HG02642 (cell line): Measurements from ENCODE around the gene CPXM2.

ENCODE experiments used
- ATAC-seq: cut with Tn5 transposase; IDR thresholded peaks from one replicate; pipeline ENCODE4 v1.9.1; 2021; ENCODE audit warnings: mild to moderate bottlenecking; ENCODE audit not compliant: unreplicated experiment, poor library complexity

The CPXM2 gene

DNA sequence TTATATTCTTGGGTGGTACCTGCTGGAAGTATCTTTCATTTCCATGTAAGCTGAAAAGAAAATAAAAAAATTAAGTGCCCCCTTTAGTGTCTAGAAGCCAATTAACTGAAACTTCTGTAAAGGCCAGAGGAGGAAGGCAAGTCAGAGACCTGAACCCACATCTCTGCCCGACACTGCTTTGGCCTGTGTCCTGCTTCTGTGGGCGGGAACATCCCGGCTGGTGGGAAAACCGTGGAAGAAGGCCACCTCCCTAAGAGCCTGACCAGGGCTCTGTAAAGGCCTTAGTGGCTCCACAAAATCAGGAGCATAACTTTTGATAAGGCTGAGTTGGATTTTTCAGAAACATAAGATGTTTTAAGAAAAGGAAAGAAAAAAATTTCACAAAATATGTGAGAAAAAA lies 9.4 kb downstream of the CPXM2 start:
- ATAC-seq: no peak

DNA sequence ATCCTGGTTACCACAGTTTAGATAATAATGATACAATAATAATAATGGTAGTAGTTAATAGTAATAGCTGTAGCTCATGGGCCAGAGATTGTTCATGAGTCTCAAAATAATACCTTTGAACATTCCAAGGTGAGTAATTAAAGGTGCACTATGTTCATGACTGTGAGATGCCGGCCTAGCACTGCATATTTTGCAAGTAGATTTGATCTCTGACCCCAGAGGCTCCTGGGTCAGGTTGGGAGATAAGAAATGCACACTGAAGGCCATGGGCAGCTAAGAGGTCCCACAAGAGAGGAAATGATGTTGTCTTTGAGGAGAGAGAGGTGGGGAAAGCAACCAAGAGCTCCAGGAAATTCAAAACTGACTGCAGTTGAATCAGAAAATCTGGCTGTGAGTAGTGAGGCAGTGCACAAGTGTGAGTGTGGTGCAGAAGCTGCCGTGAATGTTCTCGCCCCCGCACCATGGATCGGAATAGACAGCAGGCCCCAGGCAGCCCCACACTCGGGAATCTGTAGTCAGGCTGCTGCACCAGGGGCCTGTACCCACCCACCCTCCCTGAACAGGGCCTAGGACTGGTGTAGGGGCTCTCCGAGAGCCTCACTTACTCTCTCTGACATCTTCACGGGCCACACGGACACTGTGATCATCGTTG lies 11.9 kb downstream of the CPXM2 start:
- ATAC-seq: no peak

DNA sequence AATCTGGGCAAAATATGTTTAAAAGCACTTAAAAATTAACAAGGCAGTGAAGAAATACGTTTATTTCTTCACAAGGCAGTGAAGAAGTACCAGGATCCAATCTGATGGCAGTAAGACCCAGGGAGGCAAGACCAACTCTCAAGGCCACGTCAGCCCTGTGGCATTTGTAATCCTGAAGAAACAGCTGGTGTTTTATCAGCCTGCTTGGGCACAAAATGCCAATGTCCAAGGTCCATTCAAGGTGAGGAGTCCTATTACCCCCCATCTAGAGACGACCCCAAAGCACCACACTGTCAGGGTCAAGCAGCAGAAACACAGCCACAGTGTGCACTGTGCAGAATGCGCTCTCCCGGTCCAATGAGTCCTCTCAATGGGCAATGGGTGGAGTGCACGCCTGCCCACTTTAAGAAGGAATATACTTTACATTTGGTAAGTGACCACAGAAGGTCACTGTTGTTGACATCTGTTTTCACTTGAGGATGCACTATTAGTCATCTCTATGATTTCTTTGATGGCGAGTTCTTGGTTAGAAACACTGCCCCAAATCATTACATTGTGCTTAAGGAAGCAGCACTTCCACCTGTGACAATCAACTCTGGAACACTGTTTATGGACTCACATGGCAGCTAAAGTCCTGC lies 12.8 kb downstream of the CPXM2 start:
- no peak for ATAC-seq

DNA sequence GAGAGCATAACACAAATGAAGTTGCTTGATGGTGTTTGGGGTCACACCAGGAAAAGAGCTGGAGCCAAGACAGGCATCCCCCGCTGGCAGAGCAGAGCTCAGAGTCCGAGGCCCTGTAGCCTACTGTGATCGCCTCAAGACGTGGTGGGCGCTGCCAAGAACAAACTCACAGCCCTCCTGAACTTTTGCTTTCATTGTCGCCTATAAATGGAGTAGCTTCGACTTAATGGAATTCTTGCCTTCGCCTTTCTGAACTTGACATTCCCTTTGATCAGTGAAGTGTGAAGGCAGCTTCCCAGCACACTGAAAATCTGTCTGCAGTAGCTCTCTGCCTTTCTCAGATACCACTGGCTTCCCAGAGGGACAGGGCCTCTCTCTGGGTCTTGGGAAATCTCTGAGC lies 21.3 kb downstream of the CPXM2 start:
- ATAC-seq: no peak

DNA sequence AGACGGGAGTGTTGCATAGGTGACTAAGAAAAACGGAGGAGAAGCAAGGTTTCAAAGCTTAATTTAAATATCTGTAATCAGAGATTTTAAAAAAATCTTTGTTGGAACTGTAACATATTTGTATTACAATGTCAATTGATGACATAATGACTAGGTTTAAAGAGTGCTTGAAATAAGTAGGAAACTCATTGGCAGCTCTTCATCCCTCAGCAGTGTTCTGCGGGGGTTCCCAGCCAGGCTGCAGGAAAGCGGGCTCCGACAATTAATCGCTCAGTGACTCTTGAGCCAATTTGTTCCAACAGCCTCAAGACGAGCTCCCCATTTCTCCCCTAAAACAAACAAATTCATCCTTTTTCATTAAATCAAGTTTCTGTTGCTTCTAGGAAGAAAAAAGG lies 22.6 kb downstream of the CPXM2 start:
- no peak for ATAC-seq

DNA sequence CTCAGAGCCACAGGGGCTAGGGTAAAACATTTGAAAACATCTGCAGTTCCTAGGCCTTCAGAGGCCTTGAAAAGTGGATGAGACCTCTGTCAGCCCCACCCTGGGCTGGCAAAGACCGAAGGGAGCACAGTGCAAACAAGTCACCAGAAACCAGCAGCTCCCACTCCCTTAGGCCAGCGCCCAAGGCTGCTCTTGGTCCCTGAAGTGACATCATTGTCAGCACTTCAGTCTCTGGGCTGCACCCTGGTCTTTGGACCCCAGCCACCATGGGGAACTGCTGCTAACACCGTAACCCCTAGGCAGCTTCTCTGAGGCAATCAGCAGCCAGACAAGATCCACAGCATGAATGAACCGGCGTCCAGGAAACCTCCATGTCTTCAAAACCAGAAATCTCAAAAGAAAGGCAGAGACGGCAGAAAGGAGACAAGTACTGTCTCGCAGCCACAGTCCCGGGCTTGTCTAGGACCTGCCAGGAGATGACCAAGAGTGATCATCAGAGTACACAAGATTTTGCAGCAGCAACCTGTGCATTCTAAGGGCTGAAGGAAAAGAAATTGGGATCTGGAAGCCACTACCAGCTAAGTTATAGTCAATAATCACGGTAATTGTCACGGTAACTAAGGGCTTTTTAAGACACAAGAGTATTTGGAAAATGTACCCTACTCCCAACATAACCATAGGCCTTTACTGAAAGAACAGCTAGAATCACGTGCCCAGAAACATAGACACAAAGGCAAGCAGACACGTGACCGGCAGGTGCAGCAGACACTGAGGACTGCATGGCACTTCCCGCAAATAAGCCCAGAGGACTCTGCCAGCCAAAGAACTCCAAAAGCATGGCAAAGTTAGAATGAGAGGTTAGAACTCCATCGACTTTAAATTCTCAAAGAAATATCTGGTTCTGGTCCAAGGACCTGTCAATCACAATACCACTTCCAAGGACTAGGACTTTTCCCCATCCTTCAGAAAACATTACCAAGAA lies 23.3 kb downstream of the CPXM2 start:
- ATAC-seq: no peak

DNA sequence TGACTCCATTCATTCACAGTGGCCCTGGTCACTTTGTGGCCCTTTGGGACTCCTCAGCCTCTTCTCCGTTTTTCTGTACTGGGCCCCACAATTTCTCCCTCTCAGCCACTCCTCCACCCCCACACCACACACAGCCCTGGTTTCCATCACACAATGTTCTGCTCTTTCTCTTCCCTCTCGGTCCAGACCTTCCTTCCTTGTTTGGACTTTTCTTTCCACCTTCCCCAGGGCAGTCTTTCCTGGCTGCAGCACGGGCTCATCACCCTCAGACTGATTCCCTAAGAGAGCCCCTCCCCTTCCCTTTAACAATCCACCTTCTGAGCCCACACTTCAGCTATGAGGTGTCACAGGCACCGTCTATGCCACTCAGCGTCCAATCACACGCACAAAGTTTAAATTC lies 25.7 kb downstream of the CPXM2 start:
- no peak for ATAC-seq

DNA sequence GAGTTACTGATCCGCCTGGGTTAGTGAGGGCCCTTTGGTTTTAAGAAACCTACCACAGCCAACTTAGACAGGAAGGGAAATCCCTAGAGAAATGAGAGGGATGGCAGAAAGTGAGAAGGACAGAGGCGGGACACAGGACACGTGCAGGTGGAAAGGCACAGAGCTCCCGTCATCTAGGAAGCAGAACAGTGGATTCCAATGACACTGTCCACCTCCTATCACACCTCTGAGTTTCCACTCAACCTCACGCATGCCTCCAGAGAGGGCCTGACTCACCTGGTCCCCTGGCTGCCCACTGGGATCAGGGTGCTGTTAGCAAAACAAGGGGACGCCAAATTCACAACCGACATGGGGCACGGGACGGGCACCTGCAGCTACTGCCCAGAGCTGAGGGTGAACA lies 26.3 kb downstream of the CPXM2 start:
- ATAC-seq: no peak

DNA sequence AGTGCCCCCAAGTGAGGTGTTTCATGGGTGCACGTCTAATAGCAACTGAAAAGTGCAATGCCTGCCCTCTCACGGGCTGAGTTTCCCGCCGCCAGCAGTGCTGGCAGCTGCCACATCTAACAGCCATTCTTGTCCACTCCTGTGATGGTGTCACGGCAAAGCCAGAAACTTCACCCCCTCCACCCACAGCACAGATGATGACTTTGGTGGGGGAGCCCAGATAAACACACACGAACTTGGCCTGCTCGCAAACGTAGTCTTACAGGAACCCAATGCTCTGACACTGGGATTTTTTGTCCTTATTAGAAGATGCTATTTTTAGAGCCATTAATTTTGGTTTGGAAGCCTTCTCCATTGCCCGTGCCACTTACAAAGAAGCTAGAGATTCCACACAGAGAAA lies 26.7 kb downstream of the CPXM2 start:
- ATAC-seq: no peak

DNA sequence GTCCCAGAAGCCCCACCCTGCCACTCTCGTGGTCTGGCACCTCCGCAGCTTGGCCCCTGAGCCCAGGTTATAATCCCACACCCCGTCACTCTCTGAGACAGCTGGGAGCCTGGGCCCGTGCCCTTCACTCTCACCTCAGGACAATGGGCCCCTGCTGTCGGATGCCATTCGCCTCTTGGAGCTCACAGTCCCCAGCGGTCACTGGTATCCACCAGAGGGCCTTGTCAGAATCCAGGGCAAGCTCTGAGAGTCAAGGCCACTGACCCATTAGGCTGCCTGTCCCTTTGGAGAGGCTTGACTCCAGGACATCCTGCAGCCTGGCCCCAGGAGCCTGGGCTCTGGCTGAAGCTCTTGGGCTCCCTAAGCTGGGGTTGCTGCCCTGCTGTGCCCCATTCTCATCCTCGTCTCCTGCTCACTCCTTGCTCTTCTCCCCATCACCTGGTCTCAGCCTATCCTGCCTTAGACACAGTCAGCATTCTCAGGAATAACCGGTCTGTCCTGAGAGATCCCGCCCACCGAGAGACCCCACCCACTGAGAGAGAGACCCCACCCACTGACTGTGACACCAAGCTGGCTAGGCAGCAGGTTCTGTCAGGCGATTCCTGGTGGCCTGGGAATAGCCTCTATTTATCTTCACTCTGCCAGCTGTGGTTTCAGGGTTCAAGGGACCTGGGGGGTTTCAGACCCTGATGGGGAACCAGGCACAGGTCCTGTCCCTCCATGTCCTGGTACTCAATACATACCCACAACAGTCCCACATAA lies 27.7 kb downstream of the CPXM2 start:
- ATAC-seq: no peak

DNA sequence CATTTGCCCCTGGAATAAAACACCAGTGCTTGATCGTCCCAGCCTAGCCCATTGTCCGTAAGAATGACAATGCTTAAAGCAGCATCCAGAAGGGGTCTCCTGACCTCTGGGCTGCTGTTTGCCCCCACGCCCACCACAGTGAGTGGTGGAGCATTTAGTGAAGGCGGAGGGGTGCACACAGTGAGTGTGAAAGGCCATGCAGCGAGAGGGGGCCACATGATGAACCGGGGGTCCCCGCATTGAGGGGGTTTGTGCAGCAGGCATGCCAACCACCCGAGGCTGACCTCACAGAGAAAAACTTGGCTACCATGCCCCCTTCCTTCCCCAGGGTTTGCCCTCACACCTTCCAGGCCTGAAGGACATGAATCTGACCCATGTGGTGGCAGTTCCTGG lies 28.4 kb downstream of the CPXM2 start:
- no peak for ATAC-seq

DNA sequence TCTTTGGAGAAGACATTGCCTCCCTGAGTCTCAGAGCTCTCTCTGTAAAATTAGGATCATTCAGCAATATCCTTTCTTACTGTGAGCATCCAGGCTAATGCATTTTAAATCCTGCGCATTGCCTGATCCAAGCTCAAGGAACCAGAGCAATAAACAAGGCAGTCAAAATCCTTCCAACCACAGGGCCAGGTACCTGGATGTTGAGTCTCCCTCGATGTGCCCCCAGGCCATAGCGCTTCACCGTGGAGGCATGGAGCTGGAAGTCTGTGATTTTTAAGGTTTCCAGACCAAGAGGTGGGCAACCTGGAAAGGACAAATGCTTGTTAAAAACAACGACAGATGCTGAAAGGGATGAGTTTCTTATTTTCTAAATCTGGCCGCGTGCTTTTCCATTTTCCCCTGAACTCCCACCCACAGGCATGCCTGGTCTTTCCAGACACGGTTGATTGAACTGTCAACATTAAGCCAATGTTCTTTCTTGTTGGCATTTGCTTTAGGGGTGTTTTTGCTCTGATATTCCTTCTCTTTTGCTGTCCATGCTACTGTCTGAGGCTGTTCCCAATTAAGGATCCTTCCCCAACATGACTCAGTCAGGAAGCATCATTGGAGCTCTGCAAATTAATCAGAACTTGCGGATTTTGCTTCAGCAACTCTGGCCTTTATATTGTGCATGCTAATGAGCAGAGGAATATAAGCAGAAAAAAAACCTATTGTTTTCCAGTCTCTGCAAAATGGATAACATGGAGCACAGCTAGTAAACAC lies 29.0 kb downstream of the CPXM2 start:
- no peak for ATAC-seq

DNA sequence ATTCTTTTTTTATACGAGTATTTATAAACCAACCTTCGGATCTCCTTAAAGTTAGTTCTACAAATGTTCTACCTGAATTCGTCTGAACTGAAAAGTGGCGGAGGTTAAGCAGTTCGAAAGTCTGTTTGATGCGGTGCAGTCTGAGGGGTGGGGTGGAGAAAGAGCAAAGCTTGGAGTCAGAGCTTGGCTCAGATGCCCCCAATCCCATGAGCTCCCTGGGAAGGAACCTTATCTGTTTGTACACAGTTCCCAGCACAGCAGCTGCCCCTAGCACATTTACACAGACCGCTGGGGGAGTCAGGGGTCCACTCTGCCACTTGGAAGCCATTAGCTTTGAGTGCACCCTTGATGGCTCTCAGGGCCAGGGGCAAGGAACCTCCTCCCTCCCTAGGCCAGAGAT lies 30.8 kb downstream of the CPXM2 start:
- ATAC-seq: no peak

DNA sequence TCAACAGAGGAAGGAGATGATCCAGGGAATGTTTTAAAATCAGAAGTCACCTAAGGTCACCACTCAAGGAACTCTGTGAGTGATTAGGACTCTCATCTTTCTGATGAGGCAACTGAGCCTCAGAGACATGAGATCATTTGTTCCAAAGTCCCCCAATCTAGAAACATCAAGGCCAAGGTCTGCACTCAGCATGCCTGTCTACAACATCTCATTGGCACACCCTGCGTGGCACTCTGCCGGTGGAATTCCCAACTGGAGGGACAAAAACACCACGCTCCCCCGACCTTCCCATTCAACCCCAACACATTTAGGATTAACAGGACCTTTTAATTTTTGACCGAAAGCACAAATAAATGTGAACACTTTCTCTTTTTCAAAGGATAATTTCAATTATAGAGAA lies 31.4 kb downstream of the CPXM2 start:
- ATAC-seq: no peak

DNA sequence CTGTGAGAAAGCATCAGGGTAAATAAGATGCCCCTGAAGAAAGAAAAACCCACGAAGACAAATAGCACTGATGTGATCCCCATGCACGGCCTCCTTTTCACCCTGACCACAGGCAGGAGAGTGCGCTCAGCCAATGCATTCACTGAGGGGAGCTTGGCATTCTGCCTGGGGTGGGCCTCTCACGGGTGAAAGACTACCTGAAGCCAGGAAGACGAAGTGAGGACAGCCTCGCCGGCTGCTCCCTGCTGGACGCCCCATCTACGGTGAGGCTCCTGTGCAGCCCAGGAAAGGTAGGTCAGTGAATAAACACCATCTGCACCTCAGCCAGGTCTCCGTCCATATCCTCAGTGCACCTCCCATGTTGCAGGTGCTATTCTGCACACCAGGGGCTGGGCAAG lies 32.0 kb downstream of the CPXM2 start:
- no peak for ATAC-seq

DNA sequence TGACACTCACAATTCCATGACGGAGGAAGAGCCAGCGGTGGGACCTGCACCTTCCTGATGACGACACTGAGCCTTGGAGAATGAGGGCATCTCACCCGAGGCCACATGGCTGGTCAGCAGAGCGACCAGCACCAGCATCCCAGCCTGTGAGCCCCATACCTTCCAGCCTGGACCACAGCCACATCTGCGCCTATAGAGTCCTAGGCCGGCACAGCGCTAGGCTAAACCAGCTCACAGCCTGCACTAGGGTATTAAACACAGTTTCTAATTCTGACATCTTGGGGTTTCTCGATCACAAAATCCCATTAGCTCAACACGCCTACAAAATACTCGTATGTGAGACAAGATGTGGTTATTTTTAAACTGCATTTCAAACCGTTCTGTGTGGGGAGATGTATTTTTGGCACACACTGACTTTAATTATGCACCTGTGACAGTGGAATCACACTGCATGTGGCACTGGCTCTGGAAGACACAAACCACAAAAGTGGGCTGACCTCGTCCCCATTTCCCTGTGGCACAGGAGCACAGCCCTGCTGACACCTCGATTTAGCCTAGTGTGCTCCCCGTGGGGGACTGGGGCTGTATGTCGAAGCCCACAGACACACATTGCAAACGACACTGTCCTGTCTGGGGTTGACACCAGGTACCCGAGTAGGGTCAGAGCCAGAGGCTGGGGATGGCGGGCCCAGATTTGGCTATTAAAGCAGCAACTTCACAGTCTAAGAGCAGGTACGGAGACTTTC lies 32.5 kb downstream of the CPXM2 start:
- no peak for ATAC-seq

DNA sequence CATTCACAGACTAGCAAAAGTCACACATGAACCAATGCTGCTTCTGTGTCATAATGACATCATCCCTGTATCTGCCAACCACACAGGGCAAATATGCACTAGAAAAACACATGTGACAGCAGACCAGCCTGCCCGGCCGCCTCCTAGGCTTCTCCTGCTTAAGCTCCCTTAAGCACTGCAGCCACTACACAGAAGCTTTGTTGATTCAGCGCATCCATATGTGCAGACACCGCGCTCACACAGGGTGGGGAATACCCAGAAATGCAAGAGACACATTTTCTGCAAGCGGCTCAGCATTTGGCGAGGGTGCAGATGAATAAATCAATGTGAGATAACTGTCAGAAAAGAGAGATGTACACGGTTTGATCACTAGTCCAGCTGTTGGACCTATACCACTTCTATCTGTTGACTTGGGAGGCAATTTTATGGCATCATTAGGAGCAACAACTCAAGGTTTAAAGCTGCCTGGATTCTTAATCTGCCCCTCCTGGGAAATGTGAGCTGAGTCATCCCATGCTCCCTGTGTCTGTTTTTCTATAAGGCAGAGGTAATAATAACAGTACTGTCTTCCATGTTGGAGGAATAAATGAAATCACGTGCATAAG lies 33.4 kb downstream of the CPXM2 start:
- no peak for ATAC-seq

DNA sequence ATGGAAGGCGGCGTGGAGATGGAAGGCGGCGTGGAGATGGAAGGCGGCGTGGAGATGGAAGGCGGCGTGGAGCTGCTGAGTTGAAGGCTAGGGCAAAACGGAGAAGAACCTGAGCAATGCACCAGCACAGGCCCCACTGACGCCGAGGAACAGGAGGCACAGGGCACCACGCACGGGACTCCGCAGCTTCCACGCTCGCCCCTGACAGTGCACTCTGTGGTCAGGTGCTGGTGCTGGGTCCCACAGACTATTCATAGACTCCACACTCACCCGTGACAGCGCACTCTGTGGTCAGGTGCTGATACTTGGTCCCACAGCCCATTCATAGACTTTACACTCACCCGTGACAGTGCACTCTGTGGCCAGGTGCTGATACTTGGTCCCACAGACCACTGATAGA lies 34.0 kb downstream of the CPXM2 start:
- no peak for ATAC-seq
